GM18909 (cell line): Measurements from ENCODE around the gene C10orf67.
"Not testable (repeated sequence)": the region's sequence is repeated elsewhere in the genome, so short reads cannot be mapped to it uniquely, and the experiment has no call there.

Experiments used
- ATAC-seq: cut with Tn5 transposase; IDR thresholded peaks from one replicate; pipeline ENCODE4 v1.9.1; 2021; ENCODE audit warnings: mild to moderate bottlenecking; ENCODE audit not compliant: unreplicated experiment, poor library complexity

The C10orf67 gene

GRCh38 chr10:23344241-23344841 lies at the start of gene C10orf67:
Gene C10orf67 (minus strand): TSS chr10:23344797. CDS start chr10:23344774, 23 bp downstream.
- ATAC-seq: peak; percentile 33

GRCh38 chr10:23391821-23392220 lies 47.2 kb upstream of the C10orf67 start:
- no peak for ATAC-seq

GRCh38 chr10:23390809-23391208 lies 46.2 kb upstream of the C10orf67 start:
- no peak for ATAC-seq

GRCh38 chr10:23390408-23390807 lies 45.8 kb upstream of the C10orf67 start:
- ATAC-seq: not testable (repeated sequence)

- not testable (repeated sequence) for ATAC-seq
Observed at GRCh38 chr10:23387516-23387915, 42.9 kb upstream of the C10orf67 start.

GRCh38 chr10:23386052-23386451 lies 41.5 kb upstream of the C10orf67 start:
- no peak for ATAC-seq

GRCh38 chr10:23384364-23384763 lies 39.8 kb upstream of the C10orf67 start:
- no peak for ATAC-seq

- ATAC-seq: no peak
Observed at GRCh38 chr10:23383637-23384036, 39.0 kb upstream of the C10orf67 start.

GRCh38 chr10:23381298-23382040 lies 36.9 kb upstream of the C10orf67 start:
- ATAC-seq: no peak

- ATAC-seq: no peak
Observed at GRCh38 chr10:23379686-23380085, 35.1 kb upstream of the C10orf67 start.

- no peak for ATAC-seq
Observed at GRCh38 chr10:23376229-23376655, 31.6 kb upstream of the C10orf67 start.

- no peak for ATAC-seq
Observed at GRCh38 chr10:23375366-23375765, 30.8 kb upstream of the C10orf67 start.

- ATAC-seq: no peak
Observed at GRCh38 chr10:23373156-23373555, 28.6 kb upstream of the C10orf67 start.

- no peak for ATAC-seq
Observed at GRCh38 chr10:23371073-23371472, 26.5 kb upstream of the C10orf67 start.

GRCh38 chr10:23370106-23370505 lies 25.5 kb upstream of the C10orf67 start:
- no peak for ATAC-seq

- peak; percentile 74 for ATAC-seq
Observed at GRCh38 chr10:23368816-23369640, 24.4 kb upstream of the C10orf67 start.

- ATAC-seq: peak; percentile 20
Observed at GRCh38 chr10:23367896-23368595, 23.4 kb upstream of the C10orf67 start.

- ATAC-seq: peak; percentile 25
Observed at GRCh38 chr10:23365417-23366030, 20.9 kb upstream of the C10orf67 start.

- no peak for ATAC-seq
Observed at GRCh38 chr10:23364378-23364777, 19.8 kb upstream of the C10orf67 start.

GRCh38 chr10:23363793-23364135 lies 19.2 kb upstream of the C10orf67 start:
- ATAC-seq: no peak
